ENCODE data around the gene SLC6A19. TPM values are rescaled to one million over a fixed set of nuclear protein-coding genes. Genes with fewer than 3 reads are reported as not detected.

The SLC6A19 gene
- total RNA-seq, 1 experiment from 2014 or later, result 0.04 TPM

- H3K36me3 Mint-ChIP-seq, result no peaks in the 10 kb centered on the region
- TF ChIP-seq TP53 (CRISPR knock-in tag; IDR thresholded peaks at IDR 0.05) (no peak), GABPB1 (CRISPR knock-in tag; IDR thresholded peaks at IDR 0.05) (no peak)
- H3K4me1 Mint-ChIP-seq, result 0 out of 2 replicates have a peak, but pooled peaks cover 4% of the 10 kb centered on the region
- CTCF ChIA-PET, result no interaction called here
- POLR2A ChIA-PET, result no interaction called here
- no peaks in the 10 kb centered on the region for H3K9me3 Mint-ChIP-seq
- no peak overlapping the region for H3K4me3 Mint-ChIP-seq
- H3K27me3 Mint-ChIP-seq (ENCODE audit: low read depth), result peaks cover 2% of the 10 kb centered on the region; the same call in 1 of the 2 replicates
- DNase-seq (ENCODE audit: low spot score) (peak; percentile 1), ATAC-seq (no peak)
- no peak overlapping the region for H3K27ac Mint-ChIP-seq
Observed at GRCh38 chr5:1192971-1193590, 8.3 kb upstream of the SLC6A19 start.

GRCh38 chr5:1193591-1193985, 7.8 kb upstream of the SLC6A19 start:
- CTCF ChIA-PET, result no interaction called here
- POLR2A ChIA-PET, result no interaction called here
- Mint-ChIP-seq H3K27me3 (ENCODE audit: low read depth) (peaks cover 2% of the 10 kb centered on the region; the same call in 1 of the 2 replicates), H3K9me3 (no peaks in the 10 kb centered on the region), H3K4me1 (0 out of 2 replicates have a peak, but pooled peaks cover 4% of the 10 kb centered on the region), H3K36me3 (no peaks in the 10 kb centered on the region), H3K4me3 (no peak overlapping the region), H3K27ac (no peak overlapping the region)
- no peak for TF ChIP-seq GTF2I (CRISPR knock-in tag; conservative IDR thresholded peaks at IDR 0.05)
- TF ChIP-seq CBFB (CRISPR knock-in tag; IDR thresholded peaks at IDR 0.05; ENCODE audit: low read depth), result no peak
- TF ChIP-seq CDX4 (CRISPR knock-in tag; IDR thresholded peaks at IDR 0.05; ENCODE audit: borderline replicate concordance), result no peak
- TF ChIP-seq ZNF423 (CRISPR knock-in tag; IDR thresholded peaks at IDR 0.05), result no peak
- DNase-seq (ENCODE audit: low spot score) (peak; percentile 12), ATAC-seq (no peak)

GRCh38 chr5:1194378-1194777, 7.0 kb upstream of the SLC6A19 start:
- H3K27ac Mint-ChIP-seq, result no peak overlapping the region
- TF ChIP-seq FOXK1 (CRISPR knock-in tag; IDR thresholded peaks at IDR 0.05) (no peak), ZNF423 (CRISPR knock-in tag; IDR thresholded peaks at IDR 0.05) (no peak)
- ATAC-seq (no peak), DNase-seq (ENCODE audit: low spot score) (no peak)
- 0 out of 2 replicates have a peak, but pooled peaks cover 4% of the 10 kb centered on the region for H3K4me1 Mint-ChIP-seq
- CTCF ChIA-PET, result no interaction called here
- no peak overlapping the region for H3K4me3 Mint-ChIP-seq
- H3K36me3 Mint-ChIP-seq, result no peaks in the 10 kb centered on the region
- H3K27me3 Mint-ChIP-seq (ENCODE audit: low read depth), result peaks cover 2% of the 10 kb centered on the region; the same call in 1 of the 2 replicates
- POLR2A ChIA-PET, result no interaction called here
- H3K9me3 Mint-ChIP-seq, result no peaks in the 10 kb centered on the region

GRCh38 chr5:1195439-1195838, 6.0 kb upstream of the SLC6A19 start:
- TF ChIP-seq ATF1 (CRISPR knock-in tag; IDR thresholded peaks at IDR 0.05) (no peak), SP1 (CRISPR knock-in tag; conservative IDR thresholded peaks at IDR 0.05) (no peak), AR (CRISPR knock-in tag; IDR thresholded peaks at IDR 0.05) (no peak), GTF2I (CRISPR knock-in tag; conservative IDR thresholded peaks at IDR 0.05) (no peak), GRHL2 (CRISPR knock-in tag; IDR thresholded peaks at IDR 0.05; ENCODE audit: insufficient replicate concordance, severe bottlenecking) (no peak), HMGXB4 (CRISPR knock-in tag; IDR thresholded peaks at IDR 0.05) (no peak), ZBTB21 (CRISPR knock-in tag; IDR thresholded peaks at IDR 0.05; ENCODE audit: borderline replicate concordance) (no peak), SMAD4 (CRISPR knock-in tag; IDR thresholded peaks at IDR 0.05) (no peak), MAX (CRISPR knock-in tag; IDR thresholded peaks at IDR 0.05) (no peak), ATF6 (CRISPR knock-in tag; IDR thresholded peaks at IDR 0.05) (no peak), NR3C1 (CRISPR knock-in tag; conservative IDR thresholded peaks at IDR 0.05; ENCODE audit: low read depth) (no peak)
- DNase-seq (ENCODE audit: low spot score) (peak; percentile 10), ATAC-seq (no peak)
- Mint-ChIP-seq H3K4me3 (no peak overlapping the region), H3K27ac (no peak overlapping the region), H3K9me3 (no peaks in the 10 kb centered on the region), H3K4me1 (0 out of 2 replicates have a peak, but pooled peaks cover 4% of the 10 kb centered on the region), H3K36me3 (no peaks in the 10 kb centered on the region), H3K27me3 (ENCODE audit: low read depth) (peaks cover 2% of the 10 kb centered on the region; the same call in 1 of the 2 replicates)
- ChIA-PET CTCF (interaction anchor here (1.1 kb wide), 1 partner anchor 9 kb away, joined by 3 read pairs; no protein-coding TSS in a partner anchor), POLR2A (no interaction called here)
